ENCODE measurements around the gene DNM1. TPM values are rescaled to one million over a fixed set of nuclear protein-coding genes. Genes with fewer than 3 reads are reported as not detected.

DNM1 gene
- total and polyA plus RNA-seq, 2 of the 8 experiments (the other 6 are each of a cell fraction or from before 2014, with no cell fraction given), result 34.3 to 62.7 TPM

DNA sequence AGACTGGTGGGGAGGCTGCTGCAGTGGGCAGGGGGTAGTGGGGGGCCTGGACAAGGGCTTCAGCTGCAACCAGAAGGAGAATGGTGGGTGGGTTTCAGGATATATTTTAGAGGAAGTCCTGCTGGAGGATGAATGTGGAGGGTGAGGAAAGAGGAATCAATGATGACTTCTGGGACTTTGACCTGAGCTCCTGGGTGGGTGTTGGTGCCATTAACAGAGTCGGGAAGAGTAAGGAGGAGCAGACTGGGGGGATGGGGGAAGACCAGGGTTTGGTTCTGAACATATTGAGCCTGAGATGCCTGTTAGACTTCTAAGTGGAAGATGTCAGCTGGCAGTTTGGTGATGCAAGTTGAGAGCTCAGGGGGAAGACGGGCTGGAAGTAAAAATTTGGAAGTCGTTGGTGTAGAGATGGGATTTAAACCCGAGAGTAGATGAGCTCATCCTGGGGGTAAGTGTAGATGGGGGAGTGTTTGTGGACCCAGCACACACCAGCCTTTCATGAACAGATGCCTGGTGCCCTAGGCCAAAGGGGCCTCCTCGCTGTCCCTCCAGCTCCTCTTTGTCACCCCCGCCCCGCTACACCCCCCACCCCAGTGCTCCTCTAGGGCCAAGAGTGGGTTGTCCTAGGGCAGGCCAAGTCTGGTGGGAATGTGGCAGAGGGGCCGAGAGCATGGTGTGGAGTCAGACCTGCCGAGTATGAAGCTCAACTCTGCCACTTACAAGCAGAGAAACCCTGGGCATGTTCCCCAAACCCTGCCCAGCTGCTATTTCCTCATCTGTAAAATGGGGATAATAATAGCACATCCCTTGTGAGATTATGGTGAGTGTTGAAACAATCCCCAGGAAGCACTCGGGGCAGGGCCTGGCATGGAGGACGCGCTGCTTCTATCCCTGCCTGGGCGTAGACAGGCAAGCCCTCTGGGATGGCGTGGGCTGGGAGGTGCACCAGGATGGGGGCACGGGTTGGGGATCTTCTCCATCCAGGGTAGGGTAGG is 4.0 kb downstream of the DNM1 start:
- H3K4me1 ChIP-seq (replicated peaks in 1 of 4; ENCODE audit: control insufficient read depth in 3 of 4, insufficient read depth in 4 of 4, low read length in 3 of 4), result peaks cover 3 to 9% (median 7%) of the 10 kb centered on the region in 4 experiments; a peak in 6 of 7 replicates
- H2BK20ac ChIP-seq (ENCODE audit: low read length), result no peak overlapping the region
- no peaks in the 10 kb centered on the region; the same call in 1 of the 2 replicates for H3K79me1 ChIP-seq (ENCODE audit: low read depth, low read length)
- CTCF ChIA-PET (ENCODE audit: partially characterized antibody), result interaction anchor here (1.1 to 2.3 kb wide), 5 partner anchors 10 to 81 kb away, joined by 3 to 14 read pairs (median 4); no protein-coding TSS in a partner anchor
- FAIRE-seq (no peak), DNase-seq (ENCODE audit: low read depth in 1 of 2, low spot score in 2 of 2) (no peak)
- H3K18ac ChIP-seq (ENCODE audit: extremely low read depth, low read length), result no peak overlapping the region
- no peak overlapping the region for H3K4me3 ChIP-seq (ENCODE audit: extremely low read depth in 1 of 4, insufficient read depth in 2 of 4, low read depth in 3 of 4, low read length in 4 of 4)
- H3K27me3 ChIP-seq (replicated peaks in 1 of 4; ENCODE audit: control insufficient read depth in 3 of 4, extremely low read depth in 1 of 4, insufficient read depth in 3 of 4, low read length in 3 of 4), result no peaks in the 10 kb centered on the region
- no peaks in the 10 kb centered on the region for H3K9me3 ChIP-seq (ENCODE audit: insufficient read depth in 2 of 2, low read depth in 1 of 2, low read length in 1 of 2)
- no peak overlapping the region for H4K5ac ChIP-seq (ENCODE audit: insufficient read length, low read depth, low read length)
- no peak overlapping the region for H3K4ac ChIP-seq (replicated peaks; ENCODE audit: insufficient read length, low read depth, low read length)
- H3K23ac ChIP-seq (ENCODE audit: insufficient read length), result no peak overlapping the region
- H3K4me2 ChIP-seq (ENCODE audit: insufficient read depth in 1 of 2, low read depth in 2 of 2, low read length in 2 of 2), result no peak overlapping the region
- POLR2A ChIA-PET (ENCODE audit: partially characterized antibody), result interaction anchor here (0.6 to 2.1 kb wide), 7 partner anchors 8 to 50 kb away, joined by 3 to 14 read pairs (median 5); no protein-coding TSS in a partner anchor
- WGBS, 2 experiments (ENCODE audit: extremely low coverage in 1 of 2, insufficient coverage in 1 of 2, insufficient read length in 1 of 2, insufficient replicate concordance in 2 of 2, low coverage in 1 of 2, low lambda C conversion rate in 2 of 2, missing lambda C conversion rate in 1 of 2), result 87% methylated on average over 15 of the region's 15 CpGs; no CpG with 5 or more reads in 1 of the 2 experiments
- H3K23me2 ChIP-seq (ENCODE audit: low read depth, low read length), result peaks cover 6% of the 10 kb centered on the region; the same call in 1 of the 2 replicates
- no peak overlapping the region for H2BK15ac ChIP-seq (ENCODE audit: low read length)
- H3K36me3 ChIP-seq (ENCODE audit: control insufficient read depth in 2 of 4, insufficient read depth in 4 of 4, low read length in 3 of 4), result no peaks in the 10 kb centered on the region
- no peak overlapping the region for H4K8ac ChIP-seq (ENCODE audit: extremely low read depth, insufficient read depth, low read length)
- no peak overlapping the region for H2AFZ ChIP-seq (ENCODE audit: low read length)
- H2AK5ac ChIP-seq (ENCODE audit: low read depth, low read length), result no peak overlapping the region
- no peak overlapping the region for H2BK12ac ChIP-seq (ENCODE audit: low read depth, low read length)
- no peak overlapping the region for H3K14ac ChIP-seq (ENCODE audit: insufficient read length)
- peaks cover 0 to 9% of the 10 kb centered on the region in 2 experiments for H4K20me1 ChIP-seq (replicated peaks in 1 of 2; ENCODE audit: control insufficient read depth in 1 of 2, insufficient read depth in 2 of 2, low read length in 2 of 2)
- no peak overlapping the region for H3K9ac ChIP-seq (replicated peaks in 1 of 4; ENCODE audit: extremely low read depth in 1 of 4, low read depth in 3 of 4, low read length in 3 of 4)
- TF ChIP-seq TBP (IDR thresholded peaks at IDR 0.05; ENCODE audit: low read depth, low read length) (no peak), TCF12 (IDR thresholded peaks at IDR 0.05; ENCODE audit: low read depth, low read length) (no peak), SIRT6 (IDR thresholded peaks at IDR 0.05; ENCODE audit: low read length) (no peak), KDM1A (IDR thresholded peaks at IDR 0.05; ENCODE audit: borderline replicate concordance, low read length) (no peak), CBX5 (IDR thresholded peaks at IDR 0.05; ENCODE audit: low read depth, low read length) (no peak), CREB1 (IDR thresholded peaks at IDR 0.05) (no peak), KDM4A (IDR thresholded peaks at IDR 0.05; ENCODE audit: low read depth, low read length, severe bottlenecking) (no peak), HDAC2 (IDR thresholded peaks at IDR 0.05; ENCODE audit: borderline replicate concordance in 1 of 2, low read depth in 2 of 2, low read length in 2 of 2) (no peak)
- no peak overlapping the region for H3K27ac ChIP-seq (ENCODE audit: low read depth, low read length)
- no peak overlapping the region for H3K56ac ChIP-seq (replicated peaks; ENCODE audit: insufficient read length, low read depth, low read length)
- H4K91ac ChIP-seq (replicated peaks; ENCODE audit: insufficient read length, low read length), result no peak overlapping the region
- peaks cover 0 to 3% of the 10 kb centered on the region in 2 experiments; a peak in 1 of 4 replicates for H3K79me2 ChIP-seq (ENCODE audit: control insufficient read depth in 1 of 2, insufficient read depth in 2 of 2, low read length in 2 of 2)
- no peak overlapping the region for H2BK5ac ChIP-seq (ENCODE audit: low read depth, low read length)
- no peak overlapping the region for H2BK120ac ChIP-seq (replicated peaks; ENCODE audit: low read depth, low read length)
